Esophagus squamous epithelium (tissue), 4 donors: ENCODE measurements around the gene GPR137B.

ENCODE experiments used
- CTCF ChIP-seq, 6 experiments: fragments of 450-650 bp in 4 of 6; fragments of 200-600 bp in 2 of 6; sonication (generic) in 2 of 6; IDR thresholded peaks; one replicate each; pipeline ENCODE4 v1.5.1; 2016 to 2019; ENCODE audit warnings: antibody characterized with exemption in 6 of 6, mild to moderate bottlenecking in 4 of 6, moderate library complexity in 4 of 6
- POLR2A ChIP-seq, 4 donors: fragments of 450-650 bp; IDR thresholded peaks; one replicate each; pipeline ENCODE4 v1.6.1; 2017; ENCODE audit warnings: antibody characterized with exemption in 4 of 4, mild to moderate bottlenecking in 4 of 4, moderate library complexity in 3 of 4

GRCh38 chr1:236258114-236258622, 115.8 kb downstream of the GPR137B start:
- TF ChIP-seq CTCF (IDR thresholded peaks at IDR 0.05), result no peak
- no peak for TF ChIP-seq POLR2A (IDR thresholded peaks at IDR 0.05)
